Urinary bladder (tissue), 4 donors: ENCODE measurements around the gene RAB3B. TPM values are rescaled to one million over a fixed set of nuclear protein-coding genes. Genes with fewer than 3 reads are reported as not detected.

ENCODE experiments used
- DNase-seq: peaks from one replicate; pipeline ENCODE4 v3.0.0-alpha.2; 2015; ENCODE audit errors: extremely low spot score
- H3K27ac ChIP-seq: one replicate; pipeline ENCODE4 v1.5.1; 2013; ENCODE audit warnings: low read depth, mild to moderate bottlenecking, moderate library complexity
- H3K36me3 ChIP-seq: one replicate; pipeline ENCODE4 v1.6.1; 2013; ENCODE audit warnings: mild to moderate bottlenecking, moderate library complexity; ENCODE audit not compliant: insufficient read depth
- H3K4me1 ChIP-seq: one replicate; pipeline ENCODE4 v1.6.1; 2013; ENCODE audit warnings: mild to moderate bottlenecking, moderate library complexity; ENCODE audit not compliant: insufficient read depth
- H3K4me3 ChIP-seq: one replicate; pipeline ENCODE4 v1.5.1; 2013; ENCODE audit warnings: low read depth, low read length
- WGBS: extraction: QIAGEN DNeasy Blood & Tissue Kit; methylation state at CpG from one replicate; pipeline ENCODE4 v1.1.7; 2013; 5-methylcytosine and 5-hydroxymethylcytosine counted together
- polyA plus RNA-seq: library from polyadenylated mRNA; stranded (reverse); fragments of 200-250 nt; gene quantifications from one replicate; pipeline ENCODE4 v1.2.3, GENCODE V29; 2013
- total RNA-seq: library from RNA; depleted of rRNA; stranded (reverse); fragments of >200 nt; gene quantifications from one replicate; pipeline ENCODE4 v1.2.3, GENCODE V29; 2014
- donor health status: healthy with polysubstance abuse.
- donor health status: healthy.

Gene RAB3B
- total and polyA plus RNA-seq, 2 donors = 0.44 to 1.7 TPM

GRCh38 chr1:51956528-51957509 is 33.7 kb downstream of the RAB3B start:
- whole genome bisulfite sequencing = 26% methylated on average over 8 of the region's 8 CpGs
- no peaks in the 10 kb centered on the region for H3K4me1 ChIP-seq
- H3K27ac ChIP-seq = no peak overlapping the region
- DNase-seq = no peak
- no peaks in the 10 kb centered on the region for H3K36me3 ChIP-seq
- H3K4me3 ChIP-seq = no peak overlapping the region

GRCh38 chr1:51955797-51956527 is 34.5 kb downstream of the RAB3B start:
- DNase-seq = no peak
- 78% methylated on average over 4 of the region's 4 CpGs for WGBS
- Histone ChIP-seq H3K36me3 (no peaks in the 10 kb centered on the region), H3K27ac (no peak overlapping the region), H3K4me3 (no peak overlapping the region), H3K4me1 (no peaks in the 10 kb centered on the region)

GRCh38 chr1:51954783-51955182 is 35.7 kb downstream of the RAB3B start:
- H3K27ac ChIP-seq = no peak overlapping the region
- H3K36me3 ChIP-seq = no peaks in the 10 kb centered on the region
- H3K4me3 ChIP-seq = no peak overlapping the region
- 85% methylated on average over 7 of the region's 7 CpGs for WGBS
- DNase-seq = no peak
- H3K4me1 ChIP-seq = no peaks in the 10 kb centered on the region

- no peak overlapping the region for H3K27ac ChIP-seq
- H3K4me1 ChIP-seq = no peaks in the 10 kb centered on the region
- no peak for DNase-seq
- no peak overlapping the region for H3K4me3 ChIP-seq
- 94% methylated on average over 1 of the region's 1 CpG for WGBS
- no peaks in the 10 kb centered on the region for H3K36me3 ChIP-seq
Measured at GRCh38 chr1:51953079-51953478, 37.4 kb downstream of the RAB3B start.

- 83% methylated on average over 1 of the region's 1 CpG for WGBS
- DNase-seq = no peak
- Histone ChIP-seq H3K27ac (no peak overlapping the region), H3K4me3 (no peak overlapping the region), H3K36me3 (no peaks in the 10 kb centered on the region), H3K4me1 (no peaks in the 10 kb centered on the region)
Measured at GRCh38 chr1:51952638-51953037, 37.9 kb downstream of the RAB3B start.

GRCh38 chr1:51950701-51951100 is 39.8 kb downstream of the RAB3B start:
- Histone ChIP-seq H3K27ac (no peak overlapping the region), H3K4me1 (no peaks in the 10 kb centered on the region), H3K4me3 (no peak overlapping the region), H3K36me3 (no peaks in the 10 kb centered on the region)
- WGBS = 77% methylated on average over 4 of the region's 4 CpGs
- no peak for DNase-seq

- DNase-seq = no peak
- no peaks in the 10 kb centered on the region for H3K36me3 ChIP-seq
- 81% methylated on average over 9 of the region's 9 CpGs for WGBS
- H3K4me3 ChIP-seq = no peak overlapping the region
- no peak overlapping the region for H3K27ac ChIP-seq
- no peaks in the 10 kb centered on the region for H3K4me1 ChIP-seq
Measured at GRCh38 chr1:51949014-51949702, 41.3 kb downstream of the RAB3B start.

GRCh38 chr1:51948491-51948915 is 42.0 kb downstream of the RAB3B start:
- 55% methylated on average over 2 of the region's 2 CpGs for whole genome bisulfite sequencing
- Histone ChIP-seq H3K36me3 (no peaks in the 10 kb centered on the region), H3K4me3 (no peak overlapping the region), H3K27ac (no peak overlapping the region), H3K4me1 (no peaks in the 10 kb centered on the region)
- peak; percentile 18 for DNase-seq

GRCh38 chr1:51946300-51946699 is 44.2 kb downstream of the RAB3B start:
- no peak for DNase-seq
- no peak overlapping the region for H3K27ac ChIP-seq
- H3K36me3 ChIP-seq = no peaks in the 10 kb centered on the region
- 58% methylated on average over 1 of the region's 1 CpG for WGBS
- H3K4me3 ChIP-seq = no peak overlapping the region
- H3K4me1 ChIP-seq = no peaks in the 10 kb centered on the region

- H3K36me3 ChIP-seq = no peaks in the 10 kb centered on the region
- H3K4me3 ChIP-seq = no peak overlapping the region
- no peaks in the 10 kb centered on the region for H3K4me1 ChIP-seq
- H3K27ac ChIP-seq = no peak overlapping the region
- DNase-seq = no peak
Measured at GRCh38 chr1:51945591-51945990, 44.9 kb downstream of the RAB3B start.

- WGBS = 88% methylated on average over 2 of the region's 2 CpGs
- DNase-seq = no peak
- no peak overlapping the region for H3K27ac ChIP-seq
Measured at GRCh38 chr1:51942281-51942680, 48.2 kb downstream of the RAB3B start.

GRCh38 chr1:51941528-51941927 is 49.0 kb downstream of the RAB3B start:
- no peak for DNase-seq
- no peaks in the 10 kb centered on the region for H3K4me1 ChIP-seq
- H3K36me3 ChIP-seq = no peaks in the 10 kb centered on the region
- H3K27ac ChIP-seq = no peak overlapping the region
- H3K4me3 ChIP-seq = no peak overlapping the region

More at GRCh38 chr1:51942281-51942680, 48.2 kb downstream of the RAB3B start:
- Histone ChIP-seq H3K4me1 (no peaks in the 10 kb centered on the region), H3K4me3 (no peak overlapping the region), H3K36me3 (no peaks in the 10 kb centered on the region)

GRCh38 chr1:51937112-51937511 is 53.4 kb downstream of the RAB3B start:
- 89% methylated on average over 4 of the region's 4 CpGs for WGBS
- H3K4me1 ChIP-seq = no peaks in the 10 kb centered on the region
- DNase-seq = no peak
- H3K36me3 ChIP-seq = no peaks in the 10 kb centered on the region
- H3K27ac ChIP-seq = no peak overlapping the region
- no peak overlapping the region for H3K4me3 ChIP-seq
